Skeletal muscle tissue (tissue), 4 donors: ENCODE results near the gene FER. TPM values are rescaled to one million over a fixed set of nuclear protein-coding genes. Genes with fewer than 3 reads are reported as not detected.
A peak's percentile ranks its signal among the peaks of the same experiment; 100 is the strongest.

ENCODE experiments used
- H3K27ac ChIP-seq: one replicate; pipeline ENCODE4 v1.7.0; 2013; ENCODE audit warnings: mild to moderate bottlenecking, low read depth, low read length, inconsistent platforms
- H3K27me3 ChIP-seq, 3 donors: one replicate each; pipeline ENCODE4 v1.7.0; 2013; ENCODE audit warnings: low read length in 3 of 3; ENCODE audit not compliant: control insufficient read depth in 3 of 3, insufficient read depth in 3 of 3
- H3K36me3 ChIP-seq, 3 donors: one replicate each; pipeline ENCODE4 v1.7.0; 2013; ENCODE audit warnings: low read length in 3 of 3; ENCODE audit not compliant: control insufficient read depth in 3 of 3, insufficient read depth in 3 of 3
- H3K4me1 ChIP-seq, 3 donors: one replicate each; pipeline ENCODE4 v1.7.0; 2013; ENCODE audit warnings: low read length in 3 of 3, mild to moderate bottlenecking in 3 of 3; ENCODE audit not compliant: control insufficient read depth in 3 of 3, insufficient read depth in 3 of 3
- H3K4me3 ChIP-seq, 3 donors: one replicate each; pipeline ENCODE4 v1.7.0; 2013; ENCODE audit warnings: low read length in 3 of 3
- H3K9ac ChIP-seq, 3 donors: one replicate each; pipeline ENCODE4 v1.7.0; 2013; ENCODE audit warnings: low read length in 3 of 3, mild to moderate bottlenecking in 3 of 3, moderate library complexity in 2 of 3, low read depth in 1 of 3
- H3K9me3 ChIP-seq, 3 donors: one replicate each; pipeline ENCODE4 v1.7.0; 2013; ENCODE audit warnings: low read length in 3 of 3; ENCODE audit not compliant: control insufficient read depth in 3 of 3
- total RNA-seq: library from RNA; depleted of rRNA; stranded (reverse); fragments of >200 nt; gene quantifications from one replicate; pipeline ENCODE4 v1.2.3, GENCODE V29; 2014
- donor health status: Osteomylitis.

FER gene
- total RNA-seq, 1 donor from 2014 or later: 19.8 TPM

DNA sequence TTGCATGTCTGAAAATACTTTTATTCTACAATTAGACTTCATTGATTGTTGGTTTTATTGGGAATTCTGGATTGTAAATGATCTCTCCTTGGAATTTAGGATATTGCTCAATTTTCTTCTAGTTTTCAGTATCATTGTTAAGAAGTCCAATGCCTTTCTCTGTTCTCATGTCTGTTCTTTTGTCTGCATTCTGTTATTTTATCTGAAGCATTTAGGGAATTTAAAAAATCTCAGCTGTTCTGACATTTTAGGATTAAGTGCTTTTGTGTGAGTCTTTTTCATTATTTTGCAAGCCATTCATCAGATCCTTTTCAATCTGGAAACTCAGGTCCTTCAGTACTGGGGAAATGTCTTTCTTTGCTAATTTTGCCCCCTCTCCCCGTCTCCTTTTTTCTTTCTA lies 4.4 kb upstream of the FER start:
- Histone ChIP-seq H3K27me3 (no peaks in the 10 kb centered on the region), H3K9ac (no peak overlapping the region), H3K27ac (no peak overlapping the region), H3K36me3 (no peaks in the 10 kb centered on the region), H3K4me1 (peaks cover 0 to 5% (median 0%) of the 10 kb centered on the region in 3 donors), H3K4me3 (no peak overlapping the region), H3K9me3 (no peaks in the 10 kb centered on the region)

DNA sequence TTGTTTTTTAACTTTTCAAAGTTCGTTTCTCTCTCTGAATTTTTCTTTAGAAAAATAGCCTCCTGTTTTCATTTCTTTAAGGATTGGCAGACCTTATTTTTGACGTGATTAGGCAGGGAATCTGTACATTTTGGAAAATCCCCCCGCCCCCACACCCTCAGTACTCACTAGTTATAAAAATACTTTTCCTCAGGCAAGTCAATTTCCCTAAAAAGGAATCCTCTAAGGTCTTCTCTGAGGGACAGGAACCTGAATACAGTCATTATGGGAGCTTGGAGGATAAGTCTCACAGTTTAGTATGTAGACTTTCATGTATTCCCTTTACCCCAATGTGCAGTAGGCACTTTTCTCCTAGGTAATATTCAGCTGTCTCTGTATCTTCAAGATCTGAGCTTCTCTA lies 3.9 kb upstream of the FER start:
- H3K9ac ChIP-seq: no peak overlapping the region
- H3K27ac ChIP-seq: no peak overlapping the region
- no peaks in the 10 kb centered on the region for H3K27me3 ChIP-seq
- no peaks in the 10 kb centered on the region for H3K36me3 ChIP-seq
- no peaks in the 10 kb centered on the region for H3K9me3 ChIP-seq
- no peak overlapping the region for H3K4me3 ChIP-seq
- peaks cover 0 to 5% (median 0%) of the 10 kb centered on the region in 3 donors for H3K4me1 ChIP-seq

DNA sequence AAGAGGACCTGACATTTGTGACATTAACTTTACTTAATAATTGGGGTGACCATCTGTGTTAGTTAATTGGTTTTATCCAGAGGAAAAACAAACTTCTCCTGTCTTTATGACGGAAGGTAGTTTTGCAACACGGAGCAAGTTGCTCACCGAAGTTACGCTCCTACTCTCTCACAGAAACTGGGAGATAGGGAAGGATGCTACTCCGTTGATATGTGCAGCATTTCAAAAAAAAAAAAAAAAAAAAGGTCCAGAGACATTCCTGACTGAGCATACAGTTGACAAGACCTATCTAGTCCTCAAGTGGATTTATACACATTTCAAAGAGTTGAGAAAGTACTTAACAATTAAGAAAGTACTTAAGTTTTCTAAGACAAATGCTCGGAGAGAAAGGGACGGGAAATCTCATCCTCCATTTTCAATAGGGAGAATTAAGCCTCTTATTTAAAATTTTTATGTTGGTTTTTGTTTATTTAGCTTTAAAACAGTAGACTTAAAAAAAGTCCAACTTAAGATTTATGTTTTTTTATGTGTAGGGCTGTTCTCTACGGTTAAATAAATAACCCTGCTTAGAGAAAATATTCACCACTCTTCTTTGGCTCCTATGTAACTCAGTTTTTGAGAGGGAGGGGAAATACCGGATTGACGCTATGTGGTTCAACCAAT lies 455 bp upstream of the FER start:
- Histone ChIP-seq H3K9me3 (no peaks in the 10 kb centered on the region), H3K4me3 (peak overlapping the region; percentile 77 to 97 (median 86)), H3K27me3 (no peaks in the 10 kb centered on the region), H3K9ac (peak overlapping the region; percentile 96 to 100 (median 97)), H3K36me3 (no peaks in the 10 kb centered on the region), H3K27ac (peak overlapping the region; percentile 94), H3K4me1 (peaks cover 0 to 9% (median 2%) of the 10 kb centered on the region in 3 donors)

GRCh38 chr5:108748401-108749127 lies 867 bp downstream of the FER start:
- peak overlapping the region; percentile 94 for H3K27ac ChIP-seq
- H3K4me1 ChIP-seq: peaks cover 0 to 9% (median 2%) of the 10 kb centered on the region in 3 donors
- no peaks in the 10 kb centered on the region for H3K9me3 ChIP-seq
- H3K27me3 ChIP-seq: no peaks in the 10 kb centered on the region
- H3K4me3 ChIP-seq: peak overlapping the region; percentile 77 to 97 (median 86)
- H3K9ac ChIP-seq: peak overlapping the region; percentile 96 to 100 (median 97)
- no peaks in the 10 kb centered on the region for H3K36me3 ChIP-seq

DNA sequence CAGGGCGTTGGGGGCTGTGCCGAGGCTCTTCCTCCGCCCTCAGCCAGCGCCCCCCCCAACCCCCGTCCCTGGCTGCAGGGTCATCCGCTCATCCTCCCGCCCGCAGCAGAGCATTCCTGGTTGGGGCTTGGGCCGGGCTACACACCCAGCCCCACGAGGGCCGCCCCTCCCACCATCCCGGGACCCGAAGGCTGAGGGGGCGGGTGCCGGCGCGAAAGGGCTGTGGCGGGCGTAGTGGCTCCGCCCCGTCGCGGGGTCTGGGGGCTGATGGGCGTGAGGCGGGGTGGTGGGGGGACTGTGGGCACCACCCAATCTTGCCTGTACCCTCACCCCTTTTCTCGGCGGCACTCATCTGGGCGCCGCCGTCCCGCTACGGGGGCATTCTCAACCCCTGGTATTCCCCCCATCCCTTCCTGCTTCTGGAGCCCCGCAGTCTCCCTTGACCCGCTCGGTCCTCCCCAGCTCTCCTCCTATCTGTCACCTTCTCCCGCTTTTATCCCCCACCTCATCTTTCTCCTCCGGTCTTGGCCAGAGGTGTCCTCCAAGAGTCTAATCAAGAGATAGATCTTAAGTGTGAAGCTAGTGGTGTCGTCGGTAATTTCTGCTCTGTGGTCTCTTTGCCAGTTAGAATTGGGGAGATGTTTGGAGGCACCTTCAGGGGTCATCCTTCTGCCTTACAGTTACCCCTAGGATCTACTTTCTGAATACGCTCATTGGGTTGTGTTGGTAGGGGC lies 1.6 kb downstream of the FER start:
- H3K27me3 ChIP-seq: no peaks in the 10 kb centered on the region
- no peaks in the 10 kb centered on the region for H3K9me3 ChIP-seq
- no peaks in the 10 kb centered on the region for H3K36me3 ChIP-seq
- H3K4me3 ChIP-seq: peak overlapping the region; percentile 77 to 97 (median 86)
- peaks cover 0 to 9% (median 2%) of the 10 kb centered on the region in 3 donors for H3K4me1 ChIP-seq
- peak overlapping the region; percentile 94 for H3K27ac ChIP-seq
- peak overlapping the region; percentile 73 to 97 (median 96) for H3K9ac ChIP-seq

DNA sequence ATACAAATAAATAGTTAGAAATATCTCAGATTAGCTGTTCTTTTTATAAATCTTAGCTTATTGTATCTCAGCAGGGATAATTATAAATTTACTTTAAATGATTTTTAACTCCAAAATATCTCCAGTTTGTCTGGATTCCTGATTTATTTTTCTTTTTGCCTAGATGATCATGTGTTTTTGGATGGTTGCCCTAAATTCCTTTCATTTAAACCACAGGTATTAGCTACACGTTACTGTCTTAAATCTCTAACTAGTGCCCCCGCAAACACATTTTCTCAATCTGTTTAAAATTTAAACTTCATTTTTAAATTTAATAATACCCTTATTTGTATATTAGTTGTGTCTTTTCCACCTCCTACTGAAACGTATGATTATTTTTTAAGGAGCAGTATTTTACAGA lies 5.6 kb downstream of the FER start:
- no peak overlapping the region for H3K4me3 ChIP-seq
- no peaks in the 10 kb centered on the region for H3K9me3 ChIP-seq
- peaks cover 0 to 4% (median 2%) of the 10 kb centered on the region in 3 donors for H3K4me1 ChIP-seq
- H3K9ac ChIP-seq: no peak overlapping the region
- H3K36me3 ChIP-seq: no peaks in the 10 kb centered on the region
- no peak overlapping the region for H3K27ac ChIP-seq
- no peaks in the 10 kb centered on the region for H3K27me3 ChIP-seq

- Histone ChIP-seq H3K4me1 (peaks cover 0 to 4% (median 2%) of the 10 kb centered on the region in 3 donors), H3K9ac (no peak overlapping the region), H3K9me3 (no peaks in the 10 kb centered on the region)
Measured at GRCh38 chr5:108753877-108754276, 6.2 kb downstream of the FER start.

GRCh38 chr5:108760512-108760911 lies 12.8 kb downstream of the FER start:
- Histone ChIP-seq H3K27me3 (no peaks in the 10 kb centered on the region), H3K9me3 (peaks cover 0 to 2% (median 0%) of the 10 kb centered on the region in 3 donors), H3K4me3 (no peak overlapping the region), H3K27ac (no peak overlapping the region), H3K9ac (no peak overlapping the region), H3K36me3 (no peaks in the 10 kb centered on the region), H3K4me1 (no peaks in the 10 kb centered on the region)

More at GRCh38 chr5:108753877-108754276, 6.2 kb downstream of the FER start:
- Histone ChIP-seq H3K4me3 (no peak overlapping the region), H3K27me3 (no peaks in the 10 kb centered on the region), H3K36me3 (no peaks in the 10 kb centered on the region), H3K27ac (no peak overlapping the region)

GRCh38 chr5:108762660-108763059 lies 15.0 kb downstream of the FER start:
- Histone ChIP-seq H3K9me3 (peaks cover 0 to 2% (median 0%) of the 10 kb centered on the region in 3 donors), H3K36me3 (no peaks in the 10 kb centered on the region), H3K4me1 (no peaks in the 10 kb centered on the region), H3K27ac (no peak overlapping the region), H3K4me3 (no peak overlapping the region), H3K27me3 (no peaks in the 10 kb centered on the region), H3K9ac (no peak overlapping the region)
